HG03442 (cell line): ENCODE results near the gene ELF2.
"Not testable (repeated sequence)": the region's sequence is repeated elsewhere in the genome, so short reads cannot be mapped to it uniquely, and the experiment has no call there.

Experiments
- ATAC-seq: cut with Tn5 transposase; IDR thresholded peaks from one replicate; pipeline ENCODE4 v1.9.1; 2021; ENCODE audit warnings: mild to moderate bottlenecking, moderate library complexity; ENCODE audit not compliant: unreplicated experiment

The ELF2 gene

GRCh38 chr4:139144911-139145551 is 32.0 kb downstream of the ELF2 start:
- ATAC-seq: no peak

GRCh38 chr4:139144161-139144859 is 32.7 kb downstream of the ELF2 start:
- no peak for ATAC-seq

- ATAC-seq: peak; percentile 37
These were observed 34.0 kb downstream of the ELF2 start for GRCh38 chr4:139142980-139143379.

GRCh38 chr4:139142087-139142486 is 34.9 kb downstream of the ELF2 start:
- ATAC-seq: peak; percentile 86

- ATAC-seq: no peak
These were observed 39.3 kb downstream of the ELF2 start for GRCh38 chr4:139137763-139138162.

GRCh38 chr4:139134403-139134802 is 42.6 kb downstream of the ELF2 start:
- ATAC-seq: no peak

GRCh38 chr4:139131209-139131870 is 45.7 kb downstream of the ELF2 start:
- no peak for ATAC-seq

- ATAC-seq: no peak
These were observed 47.8 kb downstream of the ELF2 start for GRCh38 chr4:139129206-139129605.

GRCh38 chr4:139126898-139127297 is 50.1 kb downstream of the ELF2 start:
- no peak for ATAC-seq

GRCh38 chr4:139123910-139124309 is 53.1 kb downstream of the ELF2 start:
- no peak for ATAC-seq

GRCh38 chr4:139118365-139118764 is 58.7 kb downstream of the ELF2 start:
- ATAC-seq: no peak

- ATAC-seq: no peak
These were observed 61.8 kb downstream of the ELF2 start for GRCh38 chr4:139115226-139115625.

GRCh38 chr4:139114795-139115194 is 62.2 kb downstream of the ELF2 start:
- ATAC-seq: not testable (repeated sequence)

GRCh38 chr4:139112650-139113049 is 64.4 kb downstream of the ELF2 start:
- no peak for ATAC-seq

GRCh38 chr4:139108567-139109128 is 68.4 kb downstream of the ELF2 start:
- no peak for ATAC-seq

- ATAC-seq: peak; percentile 79
These were observed 77.5 kb downstream of the ELF2 start for GRCh38 chr4:139099366-139099982.

GRCh38 chr4:139092271-139092670 is 84.7 kb downstream of the ELF2 start:
- no peak for ATAC-seq

- no peak for ATAC-seq
These were observed 91.9 kb downstream of the ELF2 start for GRCh38 chr4:139085141-139085540.

- no peak for ATAC-seq
These were observed 92.3 kb downstream of the ELF2 start for GRCh38 chr4:139084804-139085093.

- ATAC-seq: peak; percentile 48
These were observed 92.8 kb downstream of the ELF2 start for GRCh38 chr4:139083956-139084803.

- ATAC-seq: peak; percentile 26
These were observed 93.4 kb downstream of the ELF2 start for GRCh38 chr4:139083607-139083955.
